Transverse colon (tissue), 4 donors: Measurements from ENCODE around the gene TAB3. TPM values are rescaled to one million over a fixed set of nuclear protein-coding genes. Genes with fewer than 3 reads are reported as not detected.

ENCODE experiments used
- DNase-seq: peaks from one replicate; pipeline ENCODE4 v3.0.0-alpha.2; 2019
- H3K27ac ChIP-seq, 4 donors: fragments of 200-600 bp; sonication (generic); 2 replicates each; pipeline ENCODE4 v1.5.1; 2016 to 2018; ENCODE audit warnings: inconsistent platforms in 4 of 4
- H3K27me3 ChIP-seq: fragments of 200-600 bp; sonication (generic); 2 replicates; pipeline ENCODE4 v1.5.1; 2017; ENCODE audit warnings: inconsistent platforms
- H3K36me3 ChIP-seq, 4 donors: fragments of 200-600 bp; sonication (generic); 2 replicates each; pipeline ENCODE4 v1.5.1; 2017 to 2019; ENCODE audit warnings: inconsistent platforms in 4 of 4
- H3K4me1 ChIP-seq, 4 donors: fragments of 200-600 bp; sonication (generic); 2 replicates each; pipeline ENCODE4 v1.5.1; 2017 to 2020; ENCODE audit warnings: inconsistent platforms in 4 of 4
- H3K4me3 ChIP-seq, 4 donors: fragments of 200-600 bp; sonication (generic); 1 replicate in 1 of 4; 2 replicates in 3 of 4; pipeline versions ENCODE4 v1.5.1 to v1.6.1; 2017 to 2019; ENCODE audit warnings: inconsistent platforms in 4 of 4
- H3K9me3 ChIP-seq, 2 donors: fragments of 200-600 bp; sonication (generic); 2 replicates each; pipeline ENCODE4 v1.5.1; 2017 to 2019; ENCODE audit warnings: inconsistent platforms in 2 of 2
- EP300 ChIP-seq: sonication (generic); formaldehyde crosslinking; IDR thresholded peaks from one replicate; pipeline ENCODE4 v1.6.1; 2017; ENCODE audit warnings: antibody characterized with exemption, low read depth
- POLR2A ChIP-seq: fragments of 450-650 bp; IDR thresholded peaks from one replicate; pipeline ENCODE4 v1.6.1; 2016; ENCODE audit warnings: antibody characterized with exemption, mild to moderate bottlenecking, moderate library complexity
- POLR2AphosphoS5 ChIP-seq, 3 donors: sonication (generic); formaldehyde crosslinking; IDR thresholded peaks; one replicate each; pipeline ENCODE4 v1.6.1; 2016; ENCODE audit warnings: antibody characterized with exemption in 3 of 3
- WGBS, 2 donors: methylation state at CpG; one replicate each; pipeline ENCODE4 v1.1.5; 2018; ENCODE audit warnings: low coverage in 1 of 2; 5-methylcytosine and 5-hydroxymethylcytosine counted together
- in situ Hi-C, 4 donors: fragments of 200-750 bp; cut with MboI; loops; one replicate each; pipeline versions ENCODE4 v1.15.0 to v1.15.1; 2017; ENCODE audit warnings: low sequenced_read_pairs in 3 of 4, low pct_ligation_motif_present in 1 of 4, low pct_unique_long_range_greater_than_20kb in 1 of 4
- intact Hi-C: fragments of 100-400 bp; cut with DNase I; formaldehyde crosslinking; loops from one replicate; pipeline ENCODE4 v1.15.1; 2023; ENCODE audit warnings: low total_unique reads
- total RNA-seq, 4 donors: library from RNA; depleted of rRNA; stranded (reverse); fragments of >200 nt; gene quantifications; one replicate each; pipeline ENCODE4 v1.1.0, GENCODE V29; 2016
- TF ChIP-seq, protein P1 (sequence below), 5 experiments: fragments of 200-600 bp in 3 of 5; fragments of 450-650 bp in 2 of 5; sonication (generic) in 3 of 5; IDR thresholded peaks; 1 replicate in 2 of 5; 2 replicates in 3 of 5; pipeline ENCODE4 v1.5.1; 2016 to 2017; ENCODE audit warnings: antibody characterized with exemption in 5 of 5, inconsistent platforms in 3 of 5, mild to moderate bottlenecking in 2 of 5, moderate library complexity in 1 of 5

Gene TAB3
- total RNA-seq, 4 donors from 2014 or later, result 10.3 to 34.0 (median 30.6) TPM

GRCh38 chrX:30786374-30786773 lies 102.7 kb downstream of the TAB3 start:
- Histone ChIP-seq H3K27me3 (no peaks in the 10 kb centered on the region), H3K4me1 (no peaks in the 10 kb centered on the region), H3K4me3 (no peak overlapping the region), H3K27ac (no peak overlapping the region), H3K36me3 (no peaks in the 10 kb centered on the region), H3K9me3 (no peaks in the 10 kb centered on the region)
- in situ Hi-C loops, result no loop called here
- TF ChIP-seq POLR2AphosphoS5 (IDR thresholded peaks at IDR 0.05), result no peak
- no peak for TF ChIP-seq EP300
- no peak for TF ChIP-seq POLR2A
- TF ChIP-seq, protein P1, sequence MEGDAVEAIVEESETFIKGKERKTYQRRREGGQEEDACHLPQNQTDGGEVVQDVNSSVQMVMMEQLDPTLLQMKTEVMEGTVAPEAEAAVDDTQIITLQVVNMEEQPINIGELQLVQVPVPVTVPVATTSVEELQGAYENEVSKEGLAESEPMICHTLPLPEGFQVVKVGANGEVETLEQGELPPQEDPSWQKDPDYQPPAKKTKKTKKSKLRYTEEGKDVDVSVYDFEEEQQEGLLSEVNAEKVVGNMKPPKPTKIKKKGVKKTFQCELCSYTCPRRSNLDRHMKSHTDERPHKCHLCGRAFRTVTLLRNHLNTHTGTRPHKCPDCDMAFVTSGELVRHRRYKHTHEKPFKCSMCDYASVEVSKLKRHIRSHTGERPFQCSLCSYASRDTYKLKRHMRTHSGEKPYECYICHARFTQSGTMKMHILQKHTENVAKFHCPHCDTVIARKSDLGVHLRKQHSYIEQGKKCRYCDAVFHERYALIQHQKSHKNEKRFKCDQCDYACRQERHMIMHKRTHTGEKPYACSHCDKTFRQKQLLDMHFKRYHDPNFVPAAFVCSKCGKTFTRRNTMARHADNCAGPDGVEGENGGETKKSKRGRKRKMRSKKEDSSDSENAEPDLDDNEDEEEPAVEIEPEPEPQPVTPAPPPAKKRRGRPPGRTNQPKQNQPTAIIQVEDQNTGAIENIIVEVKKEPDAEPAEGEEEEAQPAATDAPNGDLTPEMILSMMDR (IDR thresholded peaks at IDR 0.05), result no peak
- intact Hi-C loops, result no loop called here
- no peak for DNase-seq

DNA sequence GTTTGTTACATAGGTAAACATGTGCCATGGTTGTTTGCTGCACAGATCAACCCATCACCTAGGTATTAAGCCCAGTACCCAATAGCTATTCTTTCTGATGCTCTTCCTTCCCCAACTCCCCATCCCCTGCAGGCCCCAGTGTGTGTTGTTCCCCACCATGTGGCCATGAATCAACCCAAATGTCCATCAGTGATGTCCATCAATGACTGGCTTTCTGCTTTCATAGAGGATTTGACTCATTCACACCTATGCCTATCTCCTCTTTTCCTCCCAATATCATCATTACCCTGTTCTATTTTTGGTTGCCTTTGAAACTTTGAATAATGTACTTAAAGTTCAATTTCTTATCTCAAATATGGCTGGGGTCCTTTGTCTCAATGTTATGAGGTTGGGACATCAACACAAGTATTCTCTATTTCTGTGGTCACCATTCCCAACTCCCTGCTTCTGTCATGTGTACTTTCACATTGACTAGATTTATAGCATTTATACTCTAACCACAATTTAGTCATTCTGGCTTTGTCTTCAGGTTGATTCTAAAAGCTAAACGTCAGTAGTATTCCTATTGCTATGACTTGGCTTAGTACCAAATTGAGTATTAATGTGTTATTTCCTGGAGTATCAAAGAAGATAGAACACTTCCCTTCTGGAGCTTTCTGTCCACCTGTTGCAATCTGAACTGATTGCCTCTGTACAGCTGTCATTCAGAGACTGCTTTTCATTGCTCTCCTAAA lies 107.2 kb downstream of the TAB3 start:
- no peak overlapping the region for H3K27ac ChIP-seq
- no peaks in the 10 kb centered on the region for H3K27me3 ChIP-seq
- TF ChIP-seq POLR2AphosphoS5 (IDR thresholded peaks at IDR 0.05) (no peak), EP300 (no peak), POLR2A (no peak)
- TF ChIP-seq, protein P1 (IDR thresholded peaks at IDR 0.05), result no peak
- H3K4me1 ChIP-seq, result no peaks in the 10 kb centered on the region
- no peaks in the 10 kb centered on the region for H3K36me3 ChIP-seq
- intact Hi-C loops, result no loop called here
- no peaks in the 10 kb centered on the region for H3K9me3 ChIP-seq
- no peak overlapping the region for H3K4me3 ChIP-seq
- in situ Hi-C loops, result no loop called here
- 0 to 18% methylated on average over 1 of the region's 1 CpG for WGBS, 2 donors
- DNase-seq, result no peak

DNA sequence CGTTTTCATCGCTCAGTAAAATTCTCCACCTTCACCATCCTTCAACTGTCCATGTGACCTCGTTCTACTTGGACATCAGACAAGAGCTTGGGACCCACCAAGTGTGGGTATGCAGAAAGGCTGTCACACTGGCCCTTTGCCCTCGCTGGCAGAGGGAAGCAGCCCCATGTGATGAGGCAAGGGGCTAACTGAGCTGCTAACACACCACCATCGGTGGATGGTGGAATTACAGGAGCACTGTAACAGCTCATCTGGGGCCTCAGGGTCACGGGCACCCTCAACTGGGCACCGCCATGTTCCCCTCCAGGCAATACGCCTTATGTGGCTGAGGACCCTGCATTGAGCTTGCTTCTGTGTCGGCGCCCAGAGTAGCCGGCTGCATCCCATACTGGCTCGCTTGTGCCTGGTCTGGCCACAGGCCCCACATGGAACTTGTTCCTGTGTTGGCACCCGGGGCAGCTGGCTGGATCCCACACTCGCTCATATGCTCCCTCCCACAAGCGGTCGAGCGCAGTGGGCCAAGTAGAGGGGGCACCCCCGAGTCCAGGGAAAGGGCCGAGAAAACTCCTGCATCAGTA lies 109.5 kb downstream of the TAB3 start:
- in situ Hi-C loops (no loop called here), intact Hi-C loops (no loop called here)
- TF ChIP-seq POLR2A, result no peak
- TF ChIP-seq, protein P1 (IDR thresholded peaks at IDR 0.05), result no peak
- TF ChIP-seq POLR2AphosphoS5 (IDR thresholded peaks at IDR 0.05), result no peak
- no peak for TF ChIP-seq EP300
- Histone ChIP-seq H3K9me3 (no peaks in the 10 kb centered on the region), H3K36me3 (no peaks in the 10 kb centered on the region), H3K27ac (no peak overlapping the region), H3K4me1 (no peaks in the 10 kb centered on the region), H3K27me3 (no peaks in the 10 kb centered on the region), H3K4me3 (no peak overlapping the region)
- no peak for DNase-seq
- WGBS, 2 donors, result 84 to 100% methylated on average over 1 to 16 of the region's 19 CpGs

DNA sequence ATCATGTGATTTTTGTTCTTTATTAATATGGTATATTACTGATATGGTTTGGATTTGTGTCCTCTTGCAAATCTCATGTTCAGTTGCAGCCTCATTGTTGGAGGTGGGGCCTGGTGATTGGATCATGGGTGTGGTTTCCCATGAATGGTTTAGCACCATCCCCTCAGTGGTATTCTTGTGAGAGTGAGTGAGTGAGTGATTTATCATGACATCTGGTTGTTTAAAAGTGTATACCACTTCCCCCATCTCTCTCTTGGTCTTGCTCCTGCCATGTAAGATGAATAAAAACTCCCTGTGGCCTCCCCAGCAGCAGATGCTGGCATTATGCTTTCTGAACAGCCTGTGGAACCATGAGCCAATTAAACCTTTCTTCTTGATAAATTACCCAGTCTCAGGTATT lies 111.5 kb downstream of the TAB3 start:
- Histone ChIP-seq H3K4me1 (no peaks in the 10 kb centered on the region), H3K4me3 (no peak overlapping the region), H3K27ac (no peak overlapping the region), H3K27me3 (no peaks in the 10 kb centered on the region), H3K36me3 (no peaks in the 10 kb centered on the region), H3K9me3 (no peaks in the 10 kb centered on the region)
- TF ChIP-seq POLR2AphosphoS5 (IDR thresholded peaks at IDR 0.05) (no peak), EP300 (no peak), POLR2A (no peak)
- TF ChIP-seq, protein P1 (IDR thresholded peaks at IDR 0.05), result no peak
- no peak for DNase-seq
- intact Hi-C loops (no loop called here), in situ Hi-C loops (no loop called here)

Other genes with a start within 250 kb of the TAB3 start
- 10 to 100 TPM in 3 of 4 donors, 1 to 10 TPM in 1; 2.2 to 30.2 (median 19.6) TPM for gene GK, start 235.8 kb downstream of the TAB3 start, total RNA-seq
- gene FTHL17, start 182.8 kb upstream of the TAB3 start, total RNA-seq, result not detected